ENCODE data around the gene OGFOD2.

- TF ChIP-seq POLR2AphosphoS5 (IDR thresholded peaks at IDR 0.05; ENCODE audit: low read depth, low read length) (no peak), TAF1 (IDR thresholded peaks at IDR 0.05; ENCODE audit: borderline replicate concordance, insufficient read depth, low read length) (no peak), REST (IDR thresholded peaks at IDR 0.05; ENCODE audit: insufficient read depth in 1 of 2, low read depth in 2 of 2, low read length in 2 of 2) (no peak), SIN3A (IDR thresholded peaks at IDR 0.05; ENCODE audit: borderline replicate concordance, insufficient read depth, low read length) (no peak)
Observed at GRCh38 chr12:122989874-122990419, 14.9 kb downstream of the OGFOD2 start.

Data from PFSK-1 (cell line).